Measurements from ENCODE around the gene FNIP1.
"Not testable (repeated sequence)": the region's sequence is repeated elsewhere in the genome, so short reads cannot be mapped to it uniquely, and the experiment has no call there.

Gene FNIP1

GRCh38 chr5:131607418-131607817 lies 189.4 kb downstream of the FNIP1 start:
- no peak for DNase-seq (ENCODE audit: low spot score)

- DNase-seq (ENCODE audit: low spot score) = no peak
Measured at GRCh38 chr5:131605086-131605485, 191.7 kb downstream of the FNIP1 start.

GRCh38 chr5:131595088-131596033 lies 201.5 kb downstream of the FNIP1 start:
- DNase-seq (ENCODE audit: low spot score) = no peak

GRCh38 chr5:131593921-131594320 lies 202.9 kb downstream of the FNIP1 start:
- DNase-seq (ENCODE audit: low spot score) = no peak

GRCh38 chr5:131593436-131593835 lies 203.4 kb downstream of the FNIP1 start:
- not testable (repeated sequence) for DNase-seq (ENCODE audit: low spot score)
